ENCODE data around the gene SLC41A1.

- no peak for TF ChIP-seq CTCF (IDR thresholded peaks at IDR 0.05)
- no peak for TF ChIP-seq POLR2AphosphoS5 (IDR thresholded peaks at IDR 0.05; ENCODE audit: insufficient read depth in 1 of 2, low read depth in 1 of 2)
Observed at GRCh38 chr1:205751036-205751651, 61.9 kb downstream of the SLC41A1 start.

Data from vagina (tissue), 2 donors.